DND-41 (cell line): ENCODE data around the gene SPINK9.

Experiments
- ATAC-seq: fragments of 200-7000 bp; cut with Tn5 transposase; 3 replicates; pipeline ENCODE4 v1.9.1; 2021; ENCODE audit warnings: low read depth; ENCODE audit not compliant: insufficient read depth
- DNase-seq: peaks from one replicate; pipeline ENCODE4 v3.0.0-alpha.2; 2020
- H2AFZ ChIP-seq: 2 replicates; pipeline ENCODE4 v1.6.0; 2012; ENCODE audit warnings: low read depth, low read length
- H3K27ac ChIP-seq: 2 replicates; pipeline ENCODE4 v1.5.1; 2012; ENCODE audit warnings: low read length, inconsistent platforms
- H3K27me3 ChIP-seq: fragments of 200-600 bp; sonication (generic); 2 replicates; pipeline ENCODE4 v1.6.0; 2012; ENCODE audit warnings: low read length, mild to moderate bottlenecking, inconsistent platforms; ENCODE audit not compliant: insufficient read depth, poor library complexity
- H3K36me3 ChIP-seq: 2 replicates; pipeline ENCODE4 v1.5.1; 2012; ENCODE audit warnings: low read length, inconsistent platforms; ENCODE audit not compliant: insufficient read depth
- H3K4me1 ChIP-seq: 2 replicates; pipeline ENCODE4 v1.5.1; 2012; ENCODE audit warnings: mild to moderate bottlenecking, low read length; ENCODE audit not compliant: insufficient read depth
- H3K4me2 ChIP-seq: 2 replicates; pipeline ENCODE4 v1.6.0; 2012; ENCODE audit warnings: mild to moderate bottlenecking, moderate library complexity, low read length, inconsistent platforms; ENCODE audit not compliant: insufficient read depth
- H3K4me3 ChIP-seq, 2 experiments: fragments of 200-600 bp in 1 of 2; shearing (Covaris generic) in 1 of 2; 2 replicates each; pipeline ENCODE4 v1.5.1; 2012 to 2016; ENCODE audit warnings: inconsistent platforms in 2 of 2, low read length in 2 of 2, mild to moderate bottlenecking in 2 of 2, low read depth in 1 of 2, moderate library complexity in 1 of 2
- H3K79me2 ChIP-seq: 2 replicates; pipeline ENCODE4 v1.6.0; 2012; ENCODE audit warnings: low read length, inconsistent platforms; ENCODE audit not compliant: insufficient read depth
- H3K9ac ChIP-seq: 2 replicates; pipeline ENCODE4 v1.6.0; 2012; ENCODE audit warnings: low read depth, mild to moderate bottlenecking, inconsistent platforms, low read length, moderate library complexity
- H3K9me3 ChIP-seq: 2 replicates; pipeline ENCODE4 v1.5.1; 2012; ENCODE audit warnings: low read length, moderate library complexity, mild to moderate bottlenecking, inconsistent platforms; ENCODE audit not compliant: insufficient read depth, severe bottlenecking
- H4K20me1 ChIP-seq: 2 replicates; pipeline ENCODE4 v1.6.0; 2012; ENCODE audit warnings: low read length; ENCODE audit not compliant: insufficient read depth
- EZH2 ChIP-seq: IDR thresholded peaks from 3 replicates; pipeline ENCODE4 v1.6.1; 2012; ENCODE audit warnings: borderline replicate concordance, low read depth, mild to moderate bottlenecking, moderate library complexity, low read length, inconsistent platforms; ENCODE audit not compliant: severe bottlenecking
- TF ChIP-seq, protein P1 (sequence below): IDR thresholded peaks from 2 replicates; pipeline ENCODE4 v1.5.1; 2012; ENCODE audit warnings: borderline replicate concordance, low read length, moderate library complexity, mild to moderate bottlenecking; ENCODE audit not compliant: poor library complexity, severe bottlenecking; ENCODE audit errors: extremely low read depth

Gene SPINK9

DNA sequence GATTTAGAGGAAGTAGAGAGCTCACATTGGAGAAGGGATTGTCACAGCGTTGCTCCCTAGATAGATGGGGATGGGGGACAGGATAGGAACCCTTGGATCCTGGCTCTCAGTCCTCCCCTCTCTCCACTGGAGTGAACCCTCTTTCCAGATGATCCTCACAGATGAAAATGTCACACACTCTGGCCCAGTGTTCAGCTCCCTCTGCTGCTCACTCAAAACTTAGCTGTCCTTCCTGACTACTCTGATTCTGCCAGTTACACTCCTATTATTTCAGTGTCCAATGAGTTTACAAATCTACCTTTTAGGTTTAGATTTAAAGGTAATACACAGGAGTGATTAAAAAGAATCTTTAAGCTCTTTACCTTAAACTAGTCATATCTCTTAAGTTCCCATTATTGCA lies 28.9 kb upstream of the SPINK9 start:
- H3K27ac ChIP-seq, result no peak overlapping the region
- H4K20me1 ChIP-seq, result no peaks in the 10 kb centered on the region
- DNase-seq (no peak), ATAC-seq (no peak)
- no peak overlapping the region for H3K4me2 ChIP-seq
- H3K9ac ChIP-seq, result no peak overlapping the region
- TF ChIP-seq, protein P1, sequence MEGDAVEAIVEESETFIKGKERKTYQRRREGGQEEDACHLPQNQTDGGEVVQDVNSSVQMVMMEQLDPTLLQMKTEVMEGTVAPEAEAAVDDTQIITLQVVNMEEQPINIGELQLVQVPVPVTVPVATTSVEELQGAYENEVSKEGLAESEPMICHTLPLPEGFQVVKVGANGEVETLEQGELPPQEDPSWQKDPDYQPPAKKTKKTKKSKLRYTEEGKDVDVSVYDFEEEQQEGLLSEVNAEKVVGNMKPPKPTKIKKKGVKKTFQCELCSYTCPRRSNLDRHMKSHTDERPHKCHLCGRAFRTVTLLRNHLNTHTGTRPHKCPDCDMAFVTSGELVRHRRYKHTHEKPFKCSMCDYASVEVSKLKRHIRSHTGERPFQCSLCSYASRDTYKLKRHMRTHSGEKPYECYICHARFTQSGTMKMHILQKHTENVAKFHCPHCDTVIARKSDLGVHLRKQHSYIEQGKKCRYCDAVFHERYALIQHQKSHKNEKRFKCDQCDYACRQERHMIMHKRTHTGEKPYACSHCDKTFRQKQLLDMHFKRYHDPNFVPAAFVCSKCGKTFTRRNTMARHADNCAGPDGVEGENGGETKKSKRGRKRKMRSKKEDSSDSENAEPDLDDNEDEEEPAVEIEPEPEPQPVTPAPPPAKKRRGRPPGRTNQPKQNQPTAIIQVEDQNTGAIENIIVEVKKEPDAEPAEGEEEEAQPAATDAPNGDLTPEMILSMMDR, result no peak
- no peak for TF ChIP-seq EZH2
- no peaks in the 10 kb centered on the region for H3K79me2 ChIP-seq
- H3K4me3 ChIP-seq, result no peak overlapping the region
- no peaks in the 10 kb centered on the region for H3K4me1 ChIP-seq
- H3K9me3 ChIP-seq, result no peaks in the 10 kb centered on the region
- H3K36me3 ChIP-seq, result no peaks in the 10 kb centered on the region
- no peaks in the 10 kb centered on the region for H3K27me3 ChIP-seq
- no peak overlapping the region for H2AFZ ChIP-seq

DNA sequence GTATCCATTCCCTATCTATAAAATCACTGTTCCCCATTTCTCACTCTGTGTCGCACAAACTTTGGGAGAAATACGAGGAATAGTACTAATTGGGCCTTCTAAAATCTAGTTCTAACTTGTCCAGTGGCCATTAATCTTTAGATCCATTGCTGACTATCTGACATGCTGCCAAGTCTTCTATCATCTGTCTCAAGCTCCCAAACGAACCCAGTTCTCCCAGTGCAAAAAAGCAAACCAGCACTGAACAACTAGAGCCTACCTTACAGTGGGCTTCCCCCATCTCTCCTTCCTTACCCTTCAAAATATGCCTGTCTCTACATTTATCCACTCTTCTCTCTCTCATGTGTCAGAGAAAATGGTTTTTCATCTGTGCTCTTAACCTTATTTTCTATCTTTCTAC lies 26.3 kb upstream of the SPINK9 start:
- ATAC-seq (no peak), DNase-seq (no peak)
- no peak overlapping the region for H2AFZ ChIP-seq
- H3K4me2 ChIP-seq, result no peak overlapping the region
- H3K9ac ChIP-seq, result no peak overlapping the region
- no peaks in the 10 kb centered on the region for H3K79me2 ChIP-seq
- no peak overlapping the region for H3K4me3 ChIP-seq
- H3K9me3 ChIP-seq, result no peaks in the 10 kb centered on the region
- H3K36me3 ChIP-seq, result no peaks in the 10 kb centered on the region
- TF ChIP-seq, protein P1, result no peak
- TF ChIP-seq EZH2, result no peak
- H3K27me3 ChIP-seq, result no peaks in the 10 kb centered on the region
- no peaks in the 10 kb centered on the region for H4K20me1 ChIP-seq
- H3K4me1 ChIP-seq, result no peaks in the 10 kb centered on the region
- no peak overlapping the region for H3K27ac ChIP-seq

DNA sequence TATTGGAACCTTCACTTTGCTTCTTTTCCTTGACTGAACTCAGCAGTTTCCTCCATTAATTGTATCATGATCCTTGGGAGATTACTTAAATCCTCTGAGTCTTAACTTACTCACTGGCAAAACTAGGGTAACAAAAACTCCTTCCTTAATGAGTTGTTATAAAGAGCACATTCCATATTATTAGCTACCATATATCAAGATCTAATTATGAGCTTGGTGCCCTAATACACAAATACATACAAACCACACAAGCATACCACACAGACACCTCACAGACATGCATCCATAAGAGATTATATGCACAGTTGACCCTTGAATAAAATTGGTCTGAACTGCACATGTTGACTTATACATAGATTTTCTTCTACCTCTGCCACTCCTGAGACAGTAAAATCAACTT lies 25.6 kb upstream of the SPINK9 start:
- Histone ChIP-seq H3K4me1 (no peaks in the 10 kb centered on the region), H3K9ac (no peak overlapping the region), H3K79me2 (no peaks in the 10 kb centered on the region), H3K36me3 (no peaks in the 10 kb centered on the region), H3K4me2 (no peak overlapping the region), H3K9me3 (no peaks in the 10 kb centered on the region), H2AFZ (no peak overlapping the region), H3K27me3 (no peaks in the 10 kb centered on the region), H3K4me3 (no peak overlapping the region), H3K27ac (no peak overlapping the region), H4K20me1 (no peaks in the 10 kb centered on the region)
- TF ChIP-seq EZH2, result no peak
- TF ChIP-seq, protein P1, result no peak
- ATAC-seq, result no peak
- no peak for DNase-seq

- no peaks in the 10 kb centered on the region for H4K20me1 ChIP-seq
- no peaks in the 10 kb centered on the region for H3K9me3 ChIP-seq
- H3K27ac ChIP-seq, result no peak overlapping the region
- H3K4me3 ChIP-seq, result no peak overlapping the region
- DNase-seq, result no peak
- H3K36me3 ChIP-seq, result no peaks in the 10 kb centered on the region
- no peaks in the 10 kb centered on the region for H3K79me2 ChIP-seq
- H3K4me1 ChIP-seq, result no peaks in the 10 kb centered on the region
- no peak for TF ChIP-seq EZH2
- TF ChIP-seq, protein P1, result no peak
- H2AFZ ChIP-seq, result no peak overlapping the region
- H3K9ac ChIP-seq, result no peak overlapping the region
- H3K27me3 ChIP-seq, result no peaks in the 10 kb centered on the region
- no peak overlapping the region for H3K4me2 ChIP-seq
- no peak for ATAC-seq
These were observed 23.9 kb upstream of the SPINK9 start for GRCh38 chr5:148311484-148311883.
